Lung microvascular endothelial cell (primary cell): ENCODE results near the gene SCFD2. TPM values are rescaled to one million over a fixed set of nuclear protein-coding genes. Genes with fewer than 3 reads are reported as not detected.
"Not testable (repeated sequence)": the region's sequence is repeated elsewhere in the genome, so short reads cannot be mapped to it uniquely, and the experiment has no call there.

Source experiments
- DNase-seq, 2 donors: peaks; one replicate each; pipeline versions ENCODE4 v3.0.0 to v3.0.0-alpha.2; 2010; ENCODE audit warnings: low read depth in 2 of 2
- total RNA-seq: library from RNA; depleted of rRNA; stranded (reverse); fragments of >200 nt; gene quantifications from 2 replicates; pipeline ENCODE4 v1.2.1, GENCODE V29; 2014

The SCFD2 gene
- total RNA-seq, 1 donor from 2014 or later: 11.3 TPM

GRCh38 chr4:53057108-53057507, 308.8 kb downstream of the SCFD2 start:
- DNase-seq: not testable (repeated sequence)

GRCh38 chr4:53055716-53056403, 310.0 kb downstream of the SCFD2 start:
- DNase-seq: peak in 1 of 2 donors; percentile 92

- DNase-seq: peak; percentile 9 to 73
Observed at GRCh38 chr4:53055274-53055673, 310.6 kb downstream of the SCFD2 start.

- DNase-seq: peak; percentile 11 to 91
Observed at GRCh38 chr4:53050361-53050774, 315.5 kb downstream of the SCFD2 start.

- DNase-seq: no peak
Observed at GRCh38 chr4:53049528-53049927, 316.3 kb downstream of the SCFD2 start.

GRCh38 chr4:53044651-53044960, 321.3 kb downstream of the SCFD2 start:
- no peak for DNase-seq

GRCh38 chr4:53043891-53044650, 321.8 kb downstream of the SCFD2 start:
- DNase-seq: no peak

GRCh38 chr4:53043055-53043454, 322.8 kb downstream of the SCFD2 start:
- no peak for DNase-seq

GRCh38 chr4:53040851-53041250, 325.0 kb downstream of the SCFD2 start:
- DNase-seq: no peak

GRCh38 chr4:53040459-53040815, 325.4 kb downstream of the SCFD2 start:
- no peak for DNase-seq

- no peak for DNase-seq
Observed at GRCh38 chr4:53039741-53040458, 326.0 kb downstream of the SCFD2 start.

GRCh38 chr4:53037892-53038291, 328.0 kb downstream of the SCFD2 start:
- no peak for DNase-seq

- not testable (repeated sequence) for DNase-seq
Observed at GRCh38 chr4:53032908-53033307, 333.0 kb downstream of the SCFD2 start.

GRCh38 chr4:53026233-53026632, 339.6 kb downstream of the SCFD2 start:
- DNase-seq: no peak

- DNase-seq: no peak
Observed at GRCh38 chr4:53023677-53024299, 342.1 kb downstream of the SCFD2 start.

GRCh38 chr4:53022513-53023100, 343.3 kb downstream of the SCFD2 start:
- DNase-seq: peak in 1 of 2 donors; percentile 23

GRCh38 chr4:53021754-53022512, 343.9 kb downstream of the SCFD2 start:
- DNase-seq: no peak

- DNase-seq: peak; percentile 14 to 24
Observed at GRCh38 chr4:53019485-53020382, 346.1 kb downstream of the SCFD2 start.

GRCh38 chr4:53018471-53018870, 347.4 kb downstream of the SCFD2 start:
- DNase-seq: no peak
